WTC11 (cell line): ENCODE results near the gene PDSS2. TPM values are rescaled to one million over a fixed set of nuclear protein-coding genes. Genes with fewer than 3 reads are reported as not detected.

Experiments used
- ATAC-seq: fragments of 200-7000 bp; cut with Tn5 transposase; 2 replicates; pipeline ENCODE4 v1.10.0; 2021; ENCODE audit warnings: mild to moderate bottlenecking, moderate library complexity
- CTCF ChIA-PET: fragments of 300-600 bp; sonication (Branson Sonifier 250); formaldehyde crosslinking; loops from one replicate; lab custom pipeline; 2021; ENCODE audit warnings: antibody characterized with exemption; lab: Charles Lee
- POLR2A ChIA-PET: fragments of 350-600 bp; sonication (Branson Sonifier 250); formaldehyde crosslinking; loops from one replicate; lab custom pipeline; 2021; ENCODE audit warnings: antibody characterized with exemption; lab: Charles Lee
- DNase-seq: peaks from one replicate; pipeline ENCODE4 v3.0.0; 2021; ENCODE audit warnings: low spot score
- H3K27ac Mint-ChIP-seq: 2 replicates; pipeline ENCODE4 v1.8.0; 2021; ENCODE audit warnings: mixed read lengths
- H3K27me3 Mint-ChIP-seq: 2 replicates; pipeline ENCODE4 v1.8.0; 2021; ENCODE audit warnings: low read depth, mild to moderate bottlenecking, moderate library complexity, mixed read lengths
- H3K36me3 Mint-ChIP-seq: 2 replicates; pipeline ENCODE4 v1.8.0; 2021; ENCODE audit warnings: mixed read lengths
- H3K4me1 Mint-ChIP-seq: 2 replicates; pipeline ENCODE4 v1.8.0; 2022; ENCODE audit warnings: mixed read lengths
- H3K4me3 Mint-ChIP-seq: 2 replicates; pipeline ENCODE4 v1.8.0; 2021; ENCODE audit warnings: mild to moderate bottlenecking, moderate library complexity, mixed read lengths
- H3K9me3 Mint-ChIP-seq: 2 replicates; pipeline ENCODE4 v1.8.0; 2021; ENCODE audit warnings: mixed read lengths
- ATF1 ChIP-seq: sonication (generic); formaldehyde crosslinking; IDR thresholded peaks from 2 replicates; pipeline ENCODE4 v1.8.1; 2023; ENCODE audit warnings: mild to moderate bottlenecking, moderate library complexity, missing genetic modification reagents
- GRHL2 ChIP-seq: fragments of 250-450 bp; sonication (Bioruptor Pico); IDR thresholded peaks from 2 replicates; pipeline ENCODE4 v1.8.0; 2022; ENCODE audit warnings: mild to moderate bottlenecking, moderate library complexity; ENCODE audit not compliant: insufficient replicate concordance, severe bottlenecking
- NFE2L1 ChIP-seq: sonication (generic); formaldehyde crosslinking; IDR thresholded peaks from 2 replicates; pipeline ENCODE4 v1.8.1; 2023; ENCODE audit warnings: missing genetic modification reagents
- SP1 ChIP-seq: sonication (generic); formaldehyde crosslinking; conservative IDR thresholded peaks from 2 replicates; pipeline ENCODE4 v1.8.1; 2022; ENCODE audit warnings: missing genetic modification reagents
- ZBTB21 ChIP-seq: sonication (generic); formaldehyde crosslinking; IDR thresholded peaks from 2 replicates; pipeline ENCODE4 v1.8.1; 2023; ENCODE audit warnings: mild to moderate bottlenecking, missing genetic modification reagents, borderline replicate concordance
- ZNF121 ChIP-seq: sonication (generic); formaldehyde crosslinking; IDR thresholded peaks from 2 replicates; pipeline ENCODE4 v1.8.0; 2023; ENCODE audit warnings: missing genetic modification reagents
- ZNF263 ChIP-seq: sonication (generic); formaldehyde crosslinking; IDR thresholded peaks from 2 replicates; pipeline ENCODE4 v1.8.1; 2022; ENCODE audit warnings: low read depth, mild to moderate bottlenecking, moderate library complexity, missing genetic modification reagents
- ZNF317 ChIP-seq: sonication (generic); formaldehyde crosslinking; IDR thresholded peaks from 2 replicates; pipeline ENCODE4 v1.8.1; 2023; ENCODE audit warnings: low read depth, mild to moderate bottlenecking, moderate library complexity, missing genetic modification reagents, borderline replicate concordance
- total RNA-seq: library from RNA; stranded (reverse); gene quantifications from 3 replicates; pipeline ENCODE4 v1.2.3, GENCODE V29; 2021
- TF ChIP-seq, protein P1 (sequence below): sonication (generic); formaldehyde crosslinking; IDR thresholded peaks from 2 replicates; pipeline ENCODE4 v1.8.1; 2023; ENCODE audit warnings: mild to moderate bottlenecking, missing genetic modification reagents, moderate library complexity
- TF ChIP-seq, protein P2 (sequence below): sonication (generic); formaldehyde crosslinking; IDR thresholded peaks from 2 replicates; pipeline ENCODE4 v1.8.0; 2022; ENCODE audit warnings: mild to moderate bottlenecking, missing genetic modification reagents
- TF ChIP-seq, protein P3 (sequence below): sonication (generic); formaldehyde crosslinking; IDR thresholded peaks from 2 replicates; pipeline ENCODE4 v1.8.1; 2023; ENCODE audit warnings: mild to moderate bottlenecking, moderate library complexity, missing genetic modification reagents

Gene PDSS2
- total RNA-seq, 1 experiment from 2014 or later = 18.3 TPM

DNA sequence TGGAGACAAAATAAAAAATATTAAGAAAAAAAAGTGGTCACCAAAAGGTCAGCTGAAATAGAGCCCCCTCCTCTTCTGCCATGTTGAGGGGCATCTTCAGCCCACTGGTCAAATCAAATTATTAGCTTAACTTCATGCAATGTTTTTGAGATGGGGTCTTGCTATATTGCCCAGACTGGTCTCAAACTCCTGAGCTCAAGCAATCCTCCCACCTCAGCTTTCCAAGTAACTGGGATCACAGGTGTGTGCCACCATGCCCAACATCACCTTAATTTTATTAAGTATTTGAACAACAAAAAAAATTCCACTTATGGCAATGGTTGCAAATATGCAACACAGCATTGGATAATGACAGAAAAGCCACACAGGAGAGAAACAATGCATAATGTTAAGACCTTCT, 244.7 kb downstream of the PDSS2 start:
- no peak for DNase-seq
- Mint-ChIP-seq H3K27me3 (no peaks in the 10 kb centered on the region), H3K27ac (no peak overlapping the region), H3K36me3 (no peaks in the 10 kb centered on the region), H3K9me3 (no peaks in the 10 kb centered on the region), H3K4me3 (no peak overlapping the region), H3K4me1 (peaks cover 30% of the 10 kb centered on the region)
- CTCF ChIA-PET = interaction anchor here (1.5 kb wide), 1 partner anchor 217 kb away, joined by 3 read pairs; no protein-coding TSS in a partner anchor
- POLR2A ChIA-PET = no interaction called here
- TF ChIP-seq, protein P1, sequence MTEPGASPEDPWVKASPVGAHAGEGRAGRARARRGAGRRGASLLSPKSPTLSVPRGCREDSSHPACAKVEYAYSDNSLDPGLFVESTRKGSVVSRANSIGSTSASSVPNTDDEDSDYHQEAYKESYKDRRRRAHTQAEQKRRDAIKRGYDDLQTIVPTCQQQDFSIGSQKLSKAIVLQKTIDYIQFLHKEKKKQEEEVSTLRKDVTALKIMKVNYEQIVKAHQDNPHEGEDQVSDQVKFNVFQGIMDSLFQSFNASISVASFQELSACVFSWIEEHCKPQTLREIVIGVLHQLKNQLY (CRISPR knock-in tag) = no peak
- TF ChIP-seq ZNF317 (CRISPR knock-in tag) (no peak), ZNF121 (peak; percentile 67; the same call in 1 of the 2 replicates), ZNF263 (CRISPR knock-in tag) (no peak), GRHL2 (CRISPR knock-in tag) (no peak)
- ATAC-seq = no peak

DNA sequence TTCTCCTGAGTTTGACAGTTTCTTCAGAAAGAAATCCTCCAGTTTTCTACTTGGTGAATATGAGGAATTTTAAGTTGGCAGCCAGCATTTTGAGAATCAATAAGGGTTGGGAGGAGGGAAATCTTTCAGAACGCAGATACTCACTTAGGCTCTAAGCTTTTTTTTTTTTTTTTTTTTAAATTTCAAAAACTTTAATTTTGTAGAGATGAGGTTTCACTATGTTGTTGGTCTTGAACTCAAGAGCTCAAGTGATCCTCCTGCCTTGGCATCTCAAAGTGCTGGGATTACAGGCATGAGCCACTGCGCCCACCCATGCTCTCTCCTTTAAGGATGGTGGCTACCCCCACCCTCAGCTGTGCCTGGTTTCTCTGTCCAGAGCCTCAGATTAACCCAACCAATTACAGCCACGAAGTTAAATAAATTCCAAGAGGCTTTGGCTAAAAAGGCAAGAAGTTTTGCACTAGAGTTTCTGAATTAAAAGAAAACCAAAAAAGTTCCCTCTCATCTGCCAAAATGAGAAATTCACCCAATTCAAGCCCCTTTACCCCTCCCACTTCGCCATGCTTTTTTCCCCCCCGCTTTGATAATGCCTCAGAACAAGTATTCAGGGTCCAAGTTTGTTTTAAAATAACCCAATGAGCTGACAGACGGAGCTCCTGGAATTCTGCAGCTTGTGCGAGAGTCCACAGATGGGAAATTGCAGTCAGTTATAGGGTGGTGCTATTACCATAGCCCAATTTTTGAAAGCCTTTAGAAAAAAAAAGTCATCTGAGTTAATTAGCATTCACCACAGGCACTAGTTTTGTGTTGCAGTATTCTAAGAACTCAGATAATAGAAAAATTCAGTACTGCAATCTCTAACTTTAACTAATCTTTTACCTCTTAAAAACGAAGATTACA, 249.7 kb downstream of the PDSS2 start:
- TF ChIP-seq, protein P2, sequence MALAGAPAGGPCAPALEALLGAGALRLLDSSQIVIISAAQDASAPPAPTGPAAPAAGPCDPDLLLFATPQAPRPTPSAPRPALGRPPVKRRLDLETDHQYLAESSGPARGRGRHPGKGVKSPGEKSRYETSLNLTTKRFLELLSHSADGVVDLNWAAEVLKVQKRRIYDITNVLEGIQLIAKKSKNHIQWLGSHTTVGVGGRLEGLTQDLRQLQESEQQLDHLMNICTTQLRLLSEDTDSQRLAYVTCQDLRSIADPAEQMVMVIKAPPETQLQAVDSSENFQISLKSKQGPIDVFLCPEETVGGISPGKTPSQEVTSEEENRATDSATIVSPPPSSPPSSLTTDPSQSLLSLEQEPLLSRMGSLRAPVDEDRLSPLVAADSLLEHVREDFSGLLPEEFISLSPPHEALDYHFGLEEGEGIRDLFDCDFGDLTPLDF (CRISPR knock-in tag) = no peak
- ChIA-PET CTCF (interaction anchor here (1.1 kb wide), 2 partner anchors 24 to 109 kb away, joined by 3 to 4 read pairs; no protein-coding TSS in a partner anchor), POLR2A (interaction anchor here (0.6 kb wide), 5 partner anchors 17 to 558 kb away, joined by 3 to 5 read pairs (median 4); no protein-coding TSS in a partner anchor)
- Mint-ChIP-seq H3K4me3 (no peak overlapping the region), H3K27ac (peak overlapping the region; percentile 5; the same call in 1 of the 2 replicates), H3K27me3 (no peaks in the 10 kb centered on the region), H3K36me3 (peaks cover under 1% of the 10 kb centered on the region), H3K4me1 (peaks cover 23% of the 10 kb centered on the region), H3K9me3 (peaks cover 1% of the 10 kb centered on the region)
- DNase-seq (no peak), ATAC-seq (peak; percentile 58)

DNA sequence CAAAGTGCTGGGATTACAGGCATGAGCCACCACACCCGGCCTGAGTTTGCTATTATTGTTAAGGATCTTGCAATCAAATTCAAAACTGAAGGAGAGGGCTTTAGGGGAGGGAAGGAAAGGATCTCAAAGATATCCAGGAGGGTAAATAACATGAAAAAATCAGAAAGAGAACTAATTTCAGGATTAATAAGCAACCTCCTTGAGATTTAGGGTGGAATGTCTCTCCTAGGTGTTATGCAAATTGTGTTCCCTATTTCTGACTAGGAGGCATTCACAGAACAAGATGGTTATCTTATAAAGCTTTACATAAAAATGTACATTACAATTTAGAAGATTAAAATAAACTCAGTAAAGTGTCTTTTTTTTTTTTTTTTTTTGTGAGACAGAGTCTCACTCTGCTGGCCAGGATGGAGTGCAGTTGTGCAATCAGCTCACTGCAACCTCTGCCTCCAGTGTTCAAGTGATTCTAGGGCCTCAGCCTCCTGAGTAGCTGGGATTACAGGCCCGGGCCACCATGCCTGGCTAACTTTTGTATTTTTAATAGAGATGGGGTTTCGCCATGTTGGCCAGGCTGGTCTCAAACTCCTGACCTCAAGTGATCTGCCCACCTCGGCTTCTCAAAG, 252.0 kb downstream of the PDSS2 start:
- Mint-ChIP-seq H3K4me1 (peaks cover 22% of the 10 kb centered on the region), H3K9me3 (peaks cover 8% of the 10 kb centered on the region), H3K27me3 (no peaks in the 10 kb centered on the region), H3K4me3 (no peak overlapping the region), H3K36me3 (peaks cover 8% of the 10 kb centered on the region), H3K27ac (peak overlapping the region; percentile 37; the same call in 1 of the 2 replicates)
- ChIA-PET POLR2A (no interaction called here), CTCF (interaction anchor here (0.7 kb wide), 1 partner anchor 662 kb away, joined by 3 read pairs; no protein-coding TSS in a partner anchor)
- DNase-seq (no peak), ATAC-seq (no peak)
- no peak for TF ChIP-seq NFE2L1 (CRISPR knock-in tag)
- TF ChIP-seq SP1 (CRISPR knock-in tag) = no peak
- TF ChIP-seq, protein P3, sequence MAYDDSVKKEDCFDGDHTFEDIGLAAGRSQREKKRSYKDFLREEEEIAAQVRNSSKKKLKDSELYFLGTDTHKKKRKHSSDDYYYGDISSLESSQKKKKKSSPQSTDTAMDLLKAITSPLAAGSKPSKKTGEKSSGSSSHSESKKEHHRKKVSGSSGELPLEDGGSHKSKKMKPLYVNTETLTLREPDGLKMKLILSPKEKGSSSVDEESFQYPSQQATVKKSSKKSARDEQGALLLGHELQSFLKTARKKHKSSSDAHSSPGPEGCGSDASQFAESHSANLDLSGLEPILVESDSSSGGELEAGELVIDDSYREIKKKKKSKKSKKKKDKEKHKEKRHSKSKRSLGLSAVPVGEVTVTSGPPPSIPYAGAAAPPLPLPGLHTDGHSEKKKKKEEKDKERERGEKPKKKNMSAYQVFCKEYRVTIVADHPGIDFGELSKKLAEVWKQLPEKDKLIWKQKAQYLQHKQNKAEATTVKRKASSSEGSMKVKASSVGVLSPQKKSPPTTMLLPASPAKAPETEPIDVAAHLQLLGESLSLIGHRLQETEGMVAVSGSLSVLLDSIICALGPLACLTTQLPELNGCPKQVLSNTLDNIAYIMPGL (CRISPR knock-in tag) = no peak
- no peak for TF ChIP-seq ZBTB21 (CRISPR knock-in tag)
- no peak for TF ChIP-seq ATF1 (CRISPR knock-in tag)
